HG02678 (cell line): Measurements from ENCODE around the gene APOBEC3G.

Experiments used
- ATAC-seq: cut with Tn5 transposase; IDR thresholded peaks from one replicate; pipeline ENCODE4 v1.9.1; 2021; ENCODE audit warnings: mild to moderate bottlenecking, moderate library complexity; ENCODE audit not compliant: unreplicated experiment

APOBEC3G gene

DNA sequence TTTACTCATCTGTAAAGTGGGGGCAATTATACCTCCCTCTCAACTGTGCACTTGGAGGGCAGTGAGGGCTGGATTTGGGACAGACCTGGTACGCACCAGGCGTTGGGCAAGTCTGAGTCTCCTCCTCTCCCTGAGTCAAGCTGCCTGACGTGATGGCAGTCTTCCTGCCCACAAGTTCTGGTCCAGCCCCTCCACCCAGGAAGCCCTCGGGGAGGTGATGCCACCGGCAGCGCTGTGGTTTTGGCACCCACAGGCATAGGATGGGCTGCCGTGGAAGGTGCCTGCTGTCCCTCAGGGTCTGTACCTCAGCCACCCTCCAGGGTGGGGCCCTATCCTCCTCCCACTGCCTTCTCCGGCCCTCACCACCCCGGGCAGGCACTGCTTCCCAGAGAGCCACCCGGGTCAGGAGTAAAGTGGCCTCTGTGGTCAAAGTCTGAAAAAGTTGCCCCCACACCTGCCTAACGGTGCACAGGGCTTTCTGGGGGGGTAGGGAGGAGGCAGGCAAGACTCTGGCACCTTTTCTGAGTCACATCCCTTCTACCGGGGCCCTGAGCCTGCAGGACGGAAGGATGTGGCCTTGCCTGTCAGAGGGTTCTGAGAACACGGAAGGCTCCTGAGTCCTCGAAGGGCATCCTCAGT, 13.5 kb downstream of the APOBEC3G start:
- ATAC-seq, result no peak

DNA sequence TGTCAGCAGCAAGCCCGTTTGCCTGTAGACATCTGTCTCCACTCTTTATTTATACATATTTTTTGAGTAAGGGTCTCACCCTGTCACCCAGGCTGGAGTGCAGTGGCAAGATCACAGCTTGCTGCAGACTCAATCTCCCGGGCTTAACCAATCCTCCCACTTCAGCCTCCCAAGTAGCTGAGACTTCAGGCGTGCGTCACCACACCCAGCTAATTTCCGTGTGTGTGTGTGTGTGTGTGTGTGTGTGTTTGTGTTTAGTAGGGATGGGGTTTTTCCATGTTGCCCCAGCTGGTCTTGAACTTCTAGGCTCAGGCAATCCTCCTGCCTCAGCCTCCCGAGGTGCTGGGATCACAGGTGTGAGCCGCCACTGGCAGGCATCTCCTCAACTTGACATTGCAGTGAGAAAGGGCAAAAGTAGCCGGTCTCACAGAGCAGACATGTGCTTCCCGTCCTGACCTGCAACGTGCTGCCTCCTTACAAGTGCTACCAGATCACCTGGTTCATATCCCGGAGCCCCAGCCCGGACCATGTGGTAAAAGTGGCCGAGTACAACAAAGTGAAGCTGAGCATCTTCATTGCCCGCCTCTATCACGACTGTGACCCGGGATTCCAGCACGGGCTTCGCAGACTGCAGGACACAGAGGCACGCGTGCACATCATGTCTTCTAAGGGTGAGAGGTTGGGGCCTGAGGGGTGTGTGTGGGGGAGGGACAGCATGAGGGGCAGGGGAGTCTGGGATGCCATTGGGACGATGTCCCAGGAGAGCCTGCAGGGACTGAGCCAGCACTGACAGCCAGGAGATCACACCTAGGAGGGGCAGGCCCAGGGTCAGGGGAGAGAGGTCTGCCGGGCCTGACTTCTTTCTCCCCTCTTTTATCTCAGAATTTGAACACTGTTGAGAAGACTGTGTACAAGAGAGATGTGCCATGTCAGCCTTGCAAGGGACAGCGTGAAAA, 14.3 kb downstream of the APOBEC3G start:
- no peak for ATAC-seq

DNA sequence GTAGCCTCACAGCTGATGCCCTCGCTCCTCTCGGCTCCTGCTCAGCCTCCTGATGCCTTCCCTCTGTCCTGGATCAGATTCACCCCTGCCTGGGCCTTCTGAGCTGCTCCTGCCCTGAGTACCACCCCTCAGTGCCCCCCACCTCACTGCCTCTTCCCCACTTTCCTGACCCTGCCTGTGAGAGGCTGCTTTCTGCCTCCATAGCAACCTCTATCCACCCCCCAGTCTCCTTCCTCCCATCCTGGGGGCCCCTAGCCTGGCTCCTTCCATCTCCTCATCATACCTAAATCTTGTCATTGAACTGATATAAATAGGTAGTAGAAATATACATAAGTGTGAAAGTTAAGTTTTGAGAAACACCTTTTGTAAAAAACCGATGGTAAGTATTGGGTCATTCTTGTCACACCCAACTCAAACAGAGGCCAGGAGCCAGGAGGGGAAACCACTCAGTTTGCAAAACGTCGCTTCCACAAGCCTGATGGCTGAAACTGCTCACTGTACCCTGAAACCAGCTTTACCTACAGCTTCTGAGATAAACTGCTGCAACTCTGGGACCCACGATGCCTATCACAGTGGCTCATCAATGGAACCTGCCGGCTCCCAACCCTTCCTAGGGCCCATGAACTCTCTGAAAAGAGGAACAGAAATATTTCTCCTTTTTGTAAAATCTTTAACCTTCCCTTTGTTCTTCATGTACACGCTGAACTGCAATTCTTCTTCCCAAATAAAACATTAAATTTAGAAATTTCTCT, 15.2 kb downstream of the APOBEC3G start:
- ATAC-seq, result peak; percentile 36

DNA sequence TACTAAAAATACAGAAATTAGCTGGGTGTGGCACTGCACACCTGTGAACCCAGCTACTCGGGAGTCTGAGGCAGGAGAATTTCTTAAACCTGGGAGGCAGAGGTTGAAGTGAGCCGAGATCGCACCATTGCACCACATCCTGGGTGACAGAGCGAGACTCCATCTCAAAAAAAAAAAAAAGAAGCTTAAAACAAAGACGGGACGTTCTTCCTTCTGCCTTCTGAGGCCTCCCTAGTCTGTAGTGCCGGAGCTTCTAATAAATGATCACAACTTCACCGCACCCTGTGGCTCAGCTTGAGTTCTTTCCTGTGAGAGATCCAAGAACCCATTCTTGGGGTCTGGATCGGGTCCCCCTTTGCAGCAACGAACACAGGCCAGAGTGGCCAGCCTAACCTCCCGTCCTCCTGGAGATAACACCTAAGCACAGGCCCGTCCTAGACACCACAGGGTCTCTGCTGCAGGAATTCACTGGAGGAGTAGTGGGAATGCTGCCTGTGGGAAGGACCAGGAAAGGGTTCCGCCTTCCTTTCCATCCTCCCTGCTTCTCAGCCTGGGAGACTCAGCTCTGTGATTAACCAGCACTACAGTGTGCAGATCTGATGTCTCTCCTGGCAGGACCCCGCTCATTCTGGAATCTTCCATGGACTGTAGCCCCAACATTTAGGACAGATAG, 17.8 kb downstream of the APOBEC3G start:
- no peak for ATAC-seq

GRCh38 chr22:39095971-39096370, 18.9 kb downstream of the APOBEC3G start:
- no peak for ATAC-seq

DNA sequence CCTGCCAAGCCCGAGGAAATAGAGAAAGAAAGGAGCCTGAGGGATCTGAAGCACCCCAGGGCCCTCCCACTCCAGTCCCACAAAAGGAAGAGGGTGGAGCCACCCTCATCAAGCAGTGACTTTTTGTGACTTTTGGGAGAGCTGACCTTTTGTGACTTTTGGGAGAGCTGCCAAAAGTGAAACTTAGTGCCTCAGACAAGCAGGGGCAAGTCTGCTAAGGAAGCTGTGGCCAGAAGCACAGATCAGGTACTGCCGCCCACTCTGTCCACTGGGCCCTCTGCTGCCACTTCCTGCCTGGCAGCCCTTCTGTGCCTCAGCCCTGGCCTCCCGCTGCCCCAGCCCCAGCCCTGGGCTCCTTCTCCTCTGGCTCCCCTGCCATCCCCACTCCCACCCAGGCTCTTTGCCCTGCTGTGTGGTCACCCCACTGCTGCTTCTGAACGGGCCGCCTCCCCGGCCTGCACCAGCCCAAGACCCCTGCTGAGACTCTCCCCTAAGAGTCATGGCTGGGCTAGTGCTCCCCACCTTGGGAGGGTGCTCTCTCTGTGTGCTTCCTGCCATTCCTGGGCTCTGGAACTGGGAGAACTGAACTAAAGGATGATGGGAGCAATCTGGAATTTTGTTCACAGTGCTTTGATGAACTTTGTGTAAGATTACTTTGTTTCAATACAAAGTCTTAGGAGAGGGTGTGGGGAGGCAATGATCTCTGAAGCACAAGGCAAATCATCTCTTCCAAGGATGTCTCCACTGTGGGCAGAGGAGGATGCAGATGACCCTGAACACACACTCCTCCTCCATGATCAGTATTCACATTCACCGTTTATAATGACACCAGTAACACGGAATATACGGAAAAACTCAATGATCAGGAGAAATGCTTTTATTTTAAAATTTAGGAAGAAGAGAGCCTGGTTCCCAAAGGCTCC, 20.3 kb downstream of the APOBEC3G start, which contains the start of gene APOBEC3H:
Gene APOBEC3H, plus strand, starts transcription at position 147 of the 923 bp plus-strand sequence. CDS start 3,035 bp downstream, outside the sequence.
- no peak for ATAC-seq

- no peak for ATAC-seq
These were observed 21.0 kb downstream of the APOBEC3G start for GRCh38 chr22:39098026-39098425.

DNA sequence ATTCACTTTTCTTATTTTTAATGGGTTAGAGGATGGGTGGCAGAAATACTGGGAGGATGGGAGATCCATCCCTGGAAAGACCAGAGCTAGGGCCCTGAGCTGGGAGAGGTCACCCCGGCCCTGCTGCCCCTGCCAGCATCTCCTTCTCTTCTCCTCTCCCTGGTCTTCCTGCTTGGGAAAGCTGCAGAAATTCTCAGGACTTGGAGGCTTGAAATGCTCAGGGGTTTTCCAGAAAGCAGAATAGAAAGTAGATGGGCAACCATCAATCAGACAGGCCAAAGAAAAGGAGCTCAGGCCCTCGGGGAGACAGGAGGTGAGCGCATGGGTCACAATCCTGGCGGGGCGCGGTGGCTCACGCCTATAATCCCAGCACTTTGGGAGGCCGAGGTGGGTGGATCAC, 21.5 kb downstream of the APOBEC3G start:
- no peak for ATAC-seq

DNA sequence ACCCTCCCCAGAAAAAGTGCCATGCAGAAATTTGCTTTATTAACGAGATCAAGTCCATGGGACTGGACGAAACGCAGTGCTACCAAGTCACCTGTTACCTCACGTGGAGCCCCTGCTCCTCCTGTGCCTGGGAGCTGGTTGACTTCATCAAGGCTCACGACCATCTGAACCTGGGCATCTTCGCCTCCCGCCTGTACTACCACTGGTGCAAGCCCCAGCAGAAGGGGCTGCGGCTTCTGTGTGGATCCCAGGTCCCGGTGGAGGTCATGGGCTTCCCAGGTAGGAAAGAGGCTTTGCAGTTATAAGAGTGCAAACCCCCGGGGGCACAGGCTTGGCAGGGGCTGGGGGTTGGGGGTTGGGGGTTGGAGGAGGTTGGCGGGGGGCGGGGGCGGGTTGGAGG, 24.2 kb downstream of the APOBEC3G start:
- ATAC-seq, result no peak

- ATAC-seq, result no peak
These were observed 26.4 kb downstream of the APOBEC3G start for GRCh38 chr22:39103431-39103830.

GRCh38 chr22:39106326-39106725, 29.3 kb downstream of the APOBEC3G start:
- ATAC-seq, result no peak

DNA sequence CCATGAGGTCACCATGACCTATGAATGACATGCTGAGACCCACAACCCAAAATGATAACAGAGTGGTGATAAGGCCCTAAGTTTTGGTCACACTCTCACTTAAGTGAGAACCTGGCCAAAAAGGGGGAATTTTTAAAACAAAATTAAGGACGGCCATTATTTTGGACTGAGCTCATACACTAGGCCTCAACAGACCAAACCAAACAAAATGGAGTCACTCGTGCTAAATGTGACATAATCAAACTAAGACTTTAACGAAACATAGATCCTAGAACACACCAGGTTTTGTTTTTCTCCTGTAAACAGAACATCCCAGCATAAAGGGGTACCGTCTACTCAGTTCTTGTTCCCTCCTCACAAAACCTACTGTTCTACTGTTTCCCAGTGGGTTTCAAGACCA, 31.4 kb downstream of the APOBEC3G start:
- ATAC-seq, result no peak

DNA sequence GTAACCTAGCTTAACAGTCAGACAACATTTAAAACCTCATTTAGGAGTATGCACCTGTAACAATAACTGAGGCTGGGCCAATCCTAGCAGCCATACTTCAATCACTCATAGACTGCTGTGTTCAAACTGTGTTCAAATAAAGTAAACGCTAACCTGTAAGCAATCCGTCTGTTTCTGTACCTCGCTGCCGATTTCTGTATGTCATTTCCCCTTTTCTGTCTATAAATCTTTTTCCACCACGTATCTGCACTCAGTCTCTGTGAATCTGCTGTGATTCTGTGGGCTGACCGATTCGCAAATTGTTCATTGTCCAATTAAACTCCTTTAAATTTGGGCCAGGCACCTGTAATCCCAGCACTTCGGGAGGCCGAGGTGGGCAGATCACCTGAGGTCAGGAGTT, 32.3 kb downstream of the APOBEC3G start:
- ATAC-seq, result no peak

DNA sequence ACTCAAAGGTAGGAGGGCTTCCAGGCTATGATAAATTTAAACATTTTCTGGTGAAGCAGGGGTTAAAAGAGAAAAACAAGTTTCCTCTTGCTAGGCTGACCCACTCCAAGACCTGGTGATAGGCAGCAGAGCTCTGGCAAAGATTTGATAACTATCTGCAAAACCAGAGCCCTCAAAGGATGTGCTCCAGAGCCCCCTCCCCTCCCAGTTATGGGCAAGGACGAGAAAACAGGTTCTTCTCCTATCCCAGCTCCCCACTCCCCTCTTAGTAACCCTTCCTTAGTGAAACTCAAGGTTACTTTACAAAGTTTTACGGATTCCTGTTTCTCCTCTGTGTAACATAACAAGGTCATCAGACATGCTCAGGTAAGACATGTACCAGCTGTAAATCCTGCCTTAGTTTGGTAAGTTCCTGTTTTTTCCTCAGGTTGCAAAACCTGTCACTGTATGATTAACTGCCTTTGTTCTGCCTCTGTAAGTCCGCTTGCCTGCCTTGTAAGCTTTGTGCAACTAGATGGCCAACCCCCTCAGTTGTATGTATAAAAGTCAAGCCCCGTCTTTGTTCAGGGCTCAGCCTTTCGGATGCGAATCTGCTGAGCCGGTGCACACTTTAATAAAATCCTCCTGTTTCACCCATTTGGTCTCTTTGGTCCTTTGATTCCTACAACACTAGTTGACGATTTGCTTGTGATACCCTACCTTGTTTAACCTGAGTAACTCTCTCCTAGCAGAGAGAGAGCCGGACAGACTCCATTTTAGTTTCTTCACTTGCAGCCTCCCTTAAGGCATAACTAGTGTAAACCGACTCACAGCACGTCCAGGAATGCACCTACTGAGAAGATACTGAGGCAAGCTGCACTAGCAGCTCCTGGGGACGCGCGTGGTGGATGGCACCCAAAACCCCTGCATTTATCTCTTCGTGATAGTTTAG, 33.8 kb downstream of the APOBEC3G start:
- no peak for ATAC-seq

- no peak for ATAC-seq
These were observed 37.0 kb downstream of the APOBEC3G start for GRCh38 chr22:39114112-39114511.

DNA sequence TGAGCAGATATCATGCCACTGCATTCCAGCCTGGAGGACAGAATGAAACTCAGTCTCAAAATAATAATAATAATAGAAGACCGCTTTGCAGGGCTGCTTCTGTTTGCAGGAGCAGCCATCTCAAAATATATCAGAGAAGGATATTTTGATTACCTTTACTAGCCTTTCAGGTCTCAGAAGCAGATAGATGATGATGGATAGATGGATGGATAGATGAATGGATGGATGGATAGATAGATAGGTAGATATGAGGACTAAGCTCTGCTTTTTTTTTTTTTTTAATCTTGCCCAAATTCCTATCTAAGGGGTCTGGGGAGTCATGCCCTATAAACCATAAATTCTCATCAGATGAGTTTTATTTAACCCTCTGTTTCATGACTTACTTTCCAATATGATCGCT, 38.5 kb downstream of the APOBEC3G start:
- no peak for ATAC-seq

- ATAC-seq, result no peak
These were observed 39.0 kb downstream of the APOBEC3G start for GRCh38 chr22:39115977-39116621.

- no peak for ATAC-seq
These were observed 40.6 kb downstream of the APOBEC3G start for GRCh38 chr22:39117585-39118191.
